Fibroblast of villous mesenchyme (primary cell): ENCODE measurements around the gene USP35. TPM values are rescaled to one million over a fixed set of nuclear protein-coding genes. Genes with fewer than 3 reads are reported as not detected.

Experiments used
- DNase-seq: peaks from one replicate; pipeline ENCODE4 v3.0.0-alpha.2; 2010; ENCODE audit warnings: low read depth
- H3K4me3 ChIP-seq: 2 replicates; pipeline ENCODE4 v1.5.1; 2011; ENCODE audit warnings: low read depth, mild to moderate bottlenecking, low read length
- CTCF ChIP-seq: IDR thresholded peaks from 2 replicates; pipeline ENCODE4 v1.5.1; 2012; ENCODE audit warnings: low read depth, mild to moderate bottlenecking, low read length; ENCODE audit not compliant: insufficient read depth
- total RNA-seq: library from RNA; depleted of rRNA; stranded (reverse); fragments of >200 nt; gene quantifications from 2 replicates; pipeline ENCODE4 v1.2.3, GENCODE V29; 2012

USP35 gene
- total RNA-seq, 1 donor: 10.8 TPM

DNA sequence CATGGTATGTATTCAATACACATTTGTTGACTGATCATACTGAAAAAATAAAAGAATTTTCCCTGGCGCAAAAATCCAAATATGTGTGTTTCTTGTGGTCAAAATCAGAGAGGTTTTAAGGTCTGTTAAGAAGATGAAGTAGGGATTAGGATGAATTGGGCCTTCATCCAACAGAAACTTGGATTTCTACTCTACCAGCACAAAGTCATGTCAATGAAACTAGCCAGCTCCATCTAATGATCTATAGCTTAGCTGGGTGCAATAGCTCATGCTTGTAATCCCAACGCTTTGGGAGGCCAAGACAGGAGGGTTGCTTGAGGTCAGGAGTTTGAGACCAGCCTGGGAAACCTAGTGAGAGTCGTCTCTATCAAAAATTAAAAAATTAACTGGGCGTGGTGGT lies 65.5 kb downstream of the USP35 start:
- DNase-seq: no peak
- no peak for TF ChIP-seq CTCF
- no peak overlapping the region for H3K4me3 ChIP-seq

DNA sequence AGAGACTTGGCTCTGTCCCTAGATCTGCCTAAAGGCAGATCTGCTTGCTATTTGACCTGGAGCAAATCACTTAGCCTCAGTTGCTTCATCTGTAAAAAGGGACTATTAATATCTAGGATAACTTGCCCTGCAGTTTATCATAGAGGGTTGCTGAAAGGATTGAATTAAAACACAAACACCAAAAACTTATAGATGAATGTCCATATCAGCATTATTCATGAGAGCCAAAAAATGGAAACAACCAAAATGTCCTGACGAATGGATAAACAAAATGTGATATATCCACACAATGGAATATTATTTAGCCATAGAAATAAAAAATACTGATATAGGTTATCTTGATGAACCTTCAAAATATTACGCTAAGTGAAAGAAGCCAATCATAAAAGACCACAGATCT lies 67.2 kb downstream of the USP35 start:
- no peak for DNase-seq
- H3K4me3 ChIP-seq: no peak overlapping the region
- TF ChIP-seq CTCF: no peak

GRCh38 chr11:78256962-78257361 lies 68.2 kb downstream of the USP35 start:
- DNase-seq: peak; percentile 92
- no peak for TF ChIP-seq CTCF
- H3K4me3 ChIP-seq: no peak overlapping the region

DNA sequence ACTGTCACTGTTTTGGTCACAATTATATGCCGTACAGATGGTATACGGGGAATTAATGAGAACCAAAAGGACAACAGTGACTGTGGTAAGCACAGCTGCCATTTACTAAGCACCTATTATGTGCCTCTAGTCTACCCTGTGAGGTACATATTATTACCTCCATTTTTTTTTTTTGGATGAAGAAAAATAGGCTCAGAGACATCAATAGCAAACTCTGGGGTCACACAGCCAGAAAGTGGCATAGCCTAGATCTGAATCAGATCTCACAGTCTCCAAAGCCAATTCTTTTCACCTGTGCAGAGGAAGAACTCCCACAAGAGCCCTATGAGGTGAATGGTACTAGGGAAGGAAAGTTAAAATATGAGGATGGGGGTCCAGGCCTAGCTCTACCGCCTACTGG lies 68.9 kb downstream of the USP35 start:
- TF ChIP-seq CTCF: no peak
- no peak overlapping the region for H3K4me3 ChIP-seq
- no peak for DNase-seq

GRCh38 chr11:78259777-78260487 lies 71.2 kb downstream of the USP35 start:
- DNase-seq: no peak
- H3K4me3 ChIP-seq: no peak overlapping the region
- TF ChIP-seq CTCF: no peak

- no peak for TF ChIP-seq CTCF
- no peak overlapping the region for H3K4me3 ChIP-seq
- DNase-seq: no peak
Observed at GRCh38 chr11:78261367-78261766, 72.6 kb downstream of the USP35 start.

- no peak for DNase-seq
- no peak for TF ChIP-seq CTCF
- H3K4me3 ChIP-seq: no peak overlapping the region
Observed at GRCh38 chr11:78261828-78262227, 73.1 kb downstream of the USP35 start.
